ENCODE results near the gene TASOR2.

DNA sequence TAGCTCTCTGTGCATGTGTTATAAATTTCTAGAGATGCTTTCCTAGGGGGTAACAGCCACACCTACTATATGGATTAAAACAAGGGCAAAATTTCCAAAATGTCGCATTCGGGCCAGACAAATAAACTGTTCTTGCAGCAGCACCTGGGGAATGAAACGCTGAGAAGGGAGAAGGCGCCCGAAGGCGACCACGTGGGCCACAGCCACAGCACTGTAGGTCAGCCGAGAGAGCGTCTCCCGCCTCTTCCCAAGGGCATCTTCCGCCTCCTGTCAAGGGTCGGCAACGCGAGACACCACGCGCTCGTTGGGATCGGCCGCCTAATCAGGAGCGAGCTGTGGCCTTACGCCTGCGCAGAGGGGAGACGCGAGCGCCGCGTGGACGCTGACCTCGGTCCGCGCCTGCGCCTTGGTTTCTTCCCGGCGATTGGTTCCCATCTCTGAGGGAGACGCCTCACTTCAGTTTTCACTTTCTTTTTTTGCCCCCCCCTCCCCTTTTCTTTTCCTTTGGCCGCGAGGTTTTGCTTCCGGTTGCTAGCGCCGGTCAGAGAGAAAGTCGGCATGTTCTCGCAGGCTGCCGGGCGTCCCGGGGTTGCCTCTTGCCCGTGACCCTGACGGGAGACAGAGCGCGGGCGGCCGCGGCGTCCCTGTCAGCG is at the start of gene TASOR2:
- TF ChIP-seq CTCF (IDR thresholded peaks at IDR 0.05) (no peak), EZH2 (IDR thresholded peaks at IDR 0.05; ENCODE audit: borderline replicate concordance, insufficient read depth, low read depth, low read length, poor library complexity, severe bottlenecking) (no peak)

Data from B cell (primary cell).